B cell (primary cell): ENCODE measurements around the gene HLA-B. TPM values are rescaled to one million over a fixed set of nuclear protein-coding genes. Genes with fewer than 3 reads are reported as not detected.
"Not testable (repeated sequence)": the region's sequence is repeated elsewhere in the genome, so short reads cannot be mapped to it uniquely, and the experiment has no call there.

ENCODE experiments used
- ATAC-seq: fragments of 200-7000 bp; cut with Tn5 transposase; one replicate; pipeline ENCODE4 v1.10.0; 2021; ENCODE audit warnings: low read depth, mild to moderate bottlenecking, moderate number of reproducible peaks, moderate library complexity
- CTCF ChIA-PET: fragments of 350-600 bp; sonication (Branson Sonifier 250); formaldehyde crosslinking; loops from one replicate; lab custom pipeline; 2021; ENCODE audit warnings: antibody characterized with exemption, inconsistent platforms; lab: Charles Lee
- POLR2A ChIA-PET: fragments of 350-600 bp; sonication (Branson Sonifier 250); formaldehyde crosslinking; loops from one replicate; lab custom pipeline; 2021; ENCODE audit warnings: antibody characterized with exemption; lab: Charles Lee
- DNase-seq: peaks from one replicate; pipeline ENCODE4 v3.0.0; 2013
- H2AFZ ChIP-seq: 2 replicates; pipeline ENCODE4 v1.6.1; 2012; ENCODE audit warnings: mild to moderate bottlenecking, low read depth, low read length; ENCODE audit not compliant: insufficient read depth, poor library complexity, severe bottlenecking
- H3K27ac ChIP-seq, 2 donors: 1 replicate in 1 of 2; 2 replicates in 1 of 2; pipeline ENCODE4 v1.5.1; 2012 to 2013; ENCODE audit warnings: low read length in 2 of 2, mild to moderate bottlenecking in 2 of 2, moderate library complexity in 1 of 2
- H3K27me3 ChIP-seq, 4 experiments: fragments of 200-600 bp in 1 of 4; sonication (generic) in 1 of 4; replicated peaks in 1 of 4; 1 replicate in 2 of 4; 2 replicates in 2 of 4; pipeline versions ENCODE4 v1.6.1 to v1.7.0; 2013 to 2016; ENCODE audit warnings: low read length in 3 of 4, mild to moderate bottlenecking in 2 of 4, mixed read lengths in 1 of 4, moderate library complexity in 1 of 4; ENCODE audit not compliant: insufficient read depth in 4 of 4, control insufficient read depth in 3 of 4; ENCODE audit errors: control extremely low read depth in 1 of 4
- H3K36me3 ChIP-seq, 2 experiments: replicated peaks in 1 of 2; 1 replicate in 1 of 2; 2 replicates in 1 of 2; pipeline versions ENCODE4 v1.6.1 to v1.7.1; 2013; ENCODE audit warnings: low read length in 1 of 2; ENCODE audit not compliant: insufficient read depth in 2 of 2, control insufficient read depth in 1 of 2; ENCODE audit errors: control extremely low read depth in 1 of 2, extremely low read depth in 1 of 2
- H3K4me1 ChIP-seq, 2 donors: fragments of 200-600 bp in 1 of 2; sonication (generic) in 1 of 2; 1 replicate in 1 of 2; 2 replicates in 1 of 2; pipeline versions ENCODE4 v1.5.1 to v1.6.1; 2013 to 2017; ENCODE audit warnings: low read length in 2 of 2; ENCODE audit not compliant: control insufficient read depth in 2 of 2, insufficient read depth in 2 of 2
- H3K4me2 ChIP-seq: replicated peaks from 2 replicates; pipeline ENCODE3; 2012; ENCODE audit warnings: mild to moderate bottlenecking, low read depth, low read length; ENCODE audit not compliant: poor library complexity, severe bottlenecking
- H3K4me3 ChIP-seq, 5 experiments: fragments of 200-600 bp in 1 of 5; sonication (generic) in 1 of 5; 1 replicate in 3 of 5; 2 replicates in 2 of 5; pipeline versions ENCODE4 v1.5.1 to v1.7.0; 2011 to 2016; ENCODE audit warnings: low read length in 4 of 5, mild to moderate bottlenecking in 4 of 5, low read depth in 2 of 5, control low read depth in 1 of 5, moderate library complexity in 1 of 5; ENCODE audit not compliant: insufficient read depth in 1 of 5; ENCODE audit errors: control extremely low read depth in 1 of 5, extremely low read depth in 1 of 5
- H3K79me2 ChIP-seq: fragments of 200-600 bp; sonication (generic); one replicate; pipeline ENCODE4 v1.6.0; 2016; ENCODE audit warnings: low read length; ENCODE audit not compliant: control insufficient read depth, insufficient read depth
- H3K9ac ChIP-seq: fragments of 200-600 bp; sonication (generic); 2 replicates; pipeline ENCODE4 v1.6.1; 2017; ENCODE audit warnings: mild to moderate bottlenecking, low read length, moderate library complexity
- H3K9me3 ChIP-seq, 3 donors: one replicate each; pipeline versions ENCODE4 v1.6.1 to v1.7.1; 2013; ENCODE audit warnings: low read length in 2 of 3; ENCODE audit not compliant: control insufficient read depth in 2 of 3, insufficient read depth in 1 of 3; ENCODE audit errors: control extremely low read depth in 1 of 3
- H4K20me1 ChIP-seq: 2 replicates; pipeline ENCODE4 v1.6.0; 2012; ENCODE audit warnings: mild to moderate bottlenecking, low read length; ENCODE audit not compliant: insufficient read depth, control insufficient read depth, poor library complexity, severe bottlenecking
- H3K27ac Mint-ChIP-seq: one replicate; pipeline ENCODE4 v1.8.0; 2021; ENCODE audit warnings: mixed read lengths
- H3K27me3 Mint-ChIP-seq: one replicate; pipeline ENCODE4 v1.8.0; 2021; ENCODE audit warnings: mixed read lengths
- H3K4me1 Mint-ChIP-seq: one replicate; pipeline ENCODE4 v1.8.0; 2021; ENCODE audit warnings: mixed read lengths
- H3K4me3 Mint-ChIP-seq: one replicate; pipeline ENCODE4 v1.8.0; 2021; ENCODE audit warnings: mixed read lengths
- H3K9me3 Mint-ChIP-seq: one replicate; pipeline ENCODE4 v1.8.0; 2022; ENCODE audit warnings: mixed read lengths; ENCODE audit not compliant: insufficient read depth
- CTCF ChIP-seq: fragments of 200-600 bp; IDR thresholded peaks from one replicate; pipeline ENCODE4 v1.8.0; 2022; ENCODE audit warnings: antibody characterized with exemption, mild to moderate bottlenecking
- EZH2 ChIP-seq: IDR thresholded peaks from 2 replicates; pipeline ENCODE4 v1.6.1; 2012; ENCODE audit warnings: borderline replicate concordance, low read depth, mild to moderate bottlenecking, moderate library complexity, low read length; ENCODE audit not compliant: insufficient read depth, poor library complexity, severe bottlenecking
- WGBS: methylation state at CpG from one replicate; pipeline ENCODE4 v1.1.5; 2013; ENCODE audit warnings: missing lambda C conversion rate; ENCODE audit not compliant: insufficient coverage; 5-methylcytosine and 5-hydroxymethylcytosine counted together
- intact Hi-C: fragments of 100-400 bp; cut with micrococcal nuclease; formaldehyde crosslinking; loops from one replicate; pipeline ENCODE4 v1.10.0; 2022
- polyA plus RNA-seq: library from polyadenylated mRNA; depleted of rRNA; stranded (reverse); fragments of >200 nt; gene quantifications from 2 replicates; pipeline ENCODE4 v1.2.3, GENCODE V29; 2012
- total RNA-seq, 2 donors: library from RNA; stranded (reverse); fragments of 120-200 nt in 1 of 2; gene quantifications; 1 replicate in 1 of 2; 2 replicates in 1 of 2; pipeline versions ENCODE4 v1.2.3 to v1.2.4, GENCODE V29; 2013 to 2022

HLA-B gene
- total and polyA plus RNA-seq, 2 donors (not counting 1 experiment from before 2014, with no cell fraction given): 4,028 to 7,345 TPM

DNA sequence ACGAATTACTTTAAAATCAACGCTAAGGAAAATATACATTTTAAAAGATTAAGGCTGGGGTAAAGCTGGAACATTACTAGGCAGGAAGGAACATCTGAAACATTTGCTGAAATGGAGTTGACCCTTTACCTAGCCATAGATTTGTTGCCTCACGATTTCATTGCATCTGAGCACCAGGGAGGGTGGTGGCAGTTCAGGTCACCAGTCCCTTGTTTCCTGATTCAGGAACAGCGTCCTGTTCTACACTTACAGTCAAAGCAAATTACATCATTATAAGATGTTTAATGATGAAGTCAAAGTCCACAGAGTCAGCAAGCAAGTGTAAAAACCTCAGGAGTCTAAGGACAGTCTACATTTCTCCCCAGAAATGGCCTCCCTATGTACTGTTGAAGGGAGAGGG is 37.4 kb upstream of the HLA-B start:
- no peak for ATAC-seq
- no peaks in the 10 kb centered on the region for H3K9me3 Mint-ChIP-seq
- H3K27me3 Mint-ChIP-seq: no peaks in the 10 kb centered on the region
- CTCF ChIA-PET: interaction anchor here (0.8 to 1.5 kb wide), 4 partner anchors 28 to 48 kb away, joined by 4 to 10 read pairs (median 6); no protein-coding TSS in a partner anchor
- H3K9ac ChIP-seq: no peak overlapping the region
- no peak overlapping the region for H3K4me3 ChIP-seq
- H3K27me3 ChIP-seq: no peaks in the 10 kb centered on the region
- H3K4me2 ChIP-seq: no peak overlapping the region
- no peak for DNase-seq
- no peaks in the 10 kb centered on the region for H3K9me3 ChIP-seq
- WGBS: no CpG with 5 or more reads among the region's 4 CpGs
- H3K36me3 ChIP-seq: peaks cover 0 to 15% of the 10 kb centered on the region in 2 experiments
- H3K4me1 Mint-ChIP-seq: peaks cover 13% of the 10 kb centered on the region
- no peak for TF ChIP-seq EZH2
- TF ChIP-seq CTCF: no peak
- no peak overlapping the region for H3K27ac ChIP-seq
- peaks cover 18% of the 10 kb centered on the region for H3K79me2 ChIP-seq
- peaks cover 0 to 13% of the 10 kb centered on the region in 2 donors for H3K4me1 ChIP-seq
- H3K4me3 Mint-ChIP-seq: no peak overlapping the region
- intact Hi-C loops: no loop called here
- POLR2A ChIA-PET: interaction anchor here (0.8 kb wide), 1 partner anchor 197 kb away, joined by 3 read pairs; no protein-coding TSS in a partner anchor
- H3K27ac Mint-ChIP-seq: no peak overlapping the region
- H2AFZ ChIP-seq: no peak overlapping the region
- peaks cover 10% of the 10 kb centered on the region for H4K20me1 ChIP-seq

- Histone ChIP-seq H2AFZ (no peak overlapping the region), H4K20me1 (peaks cover 10% of the 10 kb centered on the region), H3K79me2 (peaks cover 17% of the 10 kb centered on the region), H3K4me2 (no peak overlapping the region), H3K27me3 (no peaks in the 10 kb centered on the region), H3K27ac (no peak overlapping the region), H3K4me3 (no peak overlapping the region), H3K4me1 (peaks cover 0 to 9% of the 10 kb centered on the region in 2 donors), H3K9ac (no peak overlapping the region), H3K36me3 (peaks cover 0 to 15% of the 10 kb centered on the region in 2 experiments), H3K9me3 (no peaks in the 10 kb centered on the region)
- POLR2A ChIA-PET: no interaction called here
- 82% methylated on average over 5 of the region's 5 CpGs for WGBS
- Mint-ChIP-seq H3K9me3 (no peaks in the 10 kb centered on the region), H3K27me3 (no peaks in the 10 kb centered on the region), H3K4me3 (no peak overlapping the region), H3K4me1 (peaks cover 12% of the 10 kb centered on the region), H3K27ac (no peak overlapping the region)
- DNase-seq (no peak), ATAC-seq (no peak)
- TF ChIP-seq CTCF: no peak
- TF ChIP-seq EZH2: no peak
- CTCF ChIA-PET: interaction anchor here (0.6 to 1.5 kb wide), 5 partner anchors 27 to 55 kb away, joined by 3 to 10 read pairs (median 4); no protein-coding TSS in a partner anchor
- intact Hi-C loops: no loop called here
Measured at GRCh38 chr6:31393932-31394331, 37.0 kb upstream of the HLA-B start.

DNA sequence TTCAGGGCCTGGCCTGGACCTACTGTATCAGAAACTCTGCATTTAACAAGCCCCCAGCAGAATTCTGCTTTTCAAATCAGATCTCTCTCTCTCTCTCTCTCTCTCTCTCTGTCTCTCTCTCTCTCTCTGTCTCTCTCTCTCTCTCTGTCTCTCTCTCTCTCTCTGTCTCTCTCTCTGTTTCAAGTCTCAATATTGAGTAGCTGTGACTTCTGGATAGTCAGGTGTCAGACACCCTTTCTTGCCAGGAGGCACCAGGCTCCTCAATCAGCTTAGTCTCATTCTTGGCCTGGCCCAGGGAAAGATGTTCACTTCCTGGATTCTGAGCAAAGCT is 32.8 kb upstream of the HLA-B start:
- H3K9me3 ChIP-seq, ATAC-seq, H3K4me1 Mint-ChIP-seq, POLR2A ChIA-PET, H3K79me2 ChIP-seq, DNase-seq, intact Hi-C loops, H3K27ac ChIP-seq, H4K20me1 ChIP-seq, H3K4me2 ChIP-seq, H3K9ac ChIP-seq, H3K27ac Mint-ChIP-seq, H3K4me3 ChIP-seq, H3K27me3 Mint-ChIP-seq, H2AFZ ChIP-seq, H3K4me1 ChIP-seq, H3K4me3 Mint-ChIP-seq, H3K9me3 Mint-ChIP-seq, H3K27me3 ChIP-seq: not testable (repeated sequence)
- CTCF ChIA-PET: interaction anchor here (1.5 kb wide), 1 partner anchor 98 kb away, joined by 4 read pairs; no protein-coding TSS in a partner anchor
- H3K36me3 ChIP-seq: peaks cover 0 to 10% of the 10 kb centered on the region in 2 experiments
